HepG2 (cell line): Measurements from ENCODE around the gene OR2AJ1. TPM values are rescaled to one million over a fixed set of nuclear protein-coding genes. Genes with fewer than 3 reads are reported as not detected.

Source experiments
- ATAC-seq: fragments of 200-7000 bp; cut with Tn5 transposase; 3 replicates; pipeline ENCODE4 v1.9.1; 2020; ENCODE audit warnings: mild to moderate bottlenecking, moderate library complexity
- BruUV-seq: library from RNA; stranded (reverse); fragments of 400-500 nt; replicated peaks from 2 replicates; lab custom pipeline; 2021; lab: Mats Ljungman, UMichigan
- CTCF ChIA-PET: fragments of 300-600 bp; formaldehyde crosslinking; extraction: SDS; loops from one replicate; lab custom pipeline; 2021; ENCODE audit warnings: low total read pairs, inconsistent platforms, low intra/inter-chr PET ratio; lab: Yijun Ruan, JAX
- POLR2A ChIA-PET: fragments of 350-600 bp; sonication (Branson Sonifier 250); formaldehyde crosslinking; loops from one replicate; lab custom pipeline; 2020; ENCODE audit warnings: antibody characterized with exemption, inconsistent platforms; lab: Yijun Ruan, JAX
- DNase-seq: peaks from one replicate; pipeline ENCODE4 v3.0.0-alpha.2; 2015; ENCODE audit warnings: low spot score
- FAIRE-seq: peaks from 3 replicates; lab custom pipeline; 2011; peaks lifted over from hg19 to GRCh38; lab: Jason Lieb, UNC
- H2AFZ ChIP-seq: one replicate; pipeline ENCODE4 v1.6.1; 2011; ENCODE audit warnings: low read length, inconsistent platforms
- H3K27ac ChIP-seq: fragments of 300-600 bp; 3 replicates; pipeline ENCODE4 v1.8.0; 2011; ENCODE audit warnings: mixed run types, mild to moderate bottlenecking, mixed read lengths, low read length, inconsistent platforms; ENCODE audit not compliant: insufficient read depth; ENCODE audit errors: extremely low read length
- H3K27me3 ChIP-seq, 2 experiments: fragments of 200-600 bp in 1 of 2; 2 replicates in 1 of 2; 3 replicates in 1 of 2; pipeline versions ENCODE4 v1.6.0 to v1.8.0; 2011; ENCODE audit warnings: low read length in 2 of 2, mild to moderate bottlenecking in 2 of 2, moderate library complexity in 2 of 2, inconsistent platforms in 1 of 2; ENCODE audit not compliant: insufficient read depth in 2 of 2, control insufficient read depth in 1 of 2
- H3K36me3 ChIP-seq, 2 experiments: fragments of 200-600 bp in 1 of 2; replicated peaks in 1 of 2; 2 replicates in 1 of 2; 3 replicates in 1 of 2; pipeline versions ENCODE4 v1.5.1 to v1.8.0; 2011; ENCODE audit warnings: low read length in 2 of 2, inconsistent platforms in 1 of 2; ENCODE audit not compliant: insufficient read depth in 2 of 2, control insufficient read depth in 1 of 2
- H3K4me1 ChIP-seq: 2 replicates; pipeline ENCODE4 v1.5.1; 2012; ENCODE audit warnings: low read length, inconsistent platforms; ENCODE audit not compliant: insufficient read depth
- H3K4me2 ChIP-seq: 2 replicates; pipeline ENCODE4 v1.6.0; 2011; ENCODE audit warnings: low read depth, low read length, inconsistent platforms
- H3K4me3 ChIP-seq, 3 experiments: fragments of 200-600 bp in 1 of 3; sonication (generic), shearing (Covaris generic) in 1 of 3; replicated peaks in 1 of 3; 2 replicates each; pipeline ENCODE4 v1.5.1; 2011 to 2016; ENCODE audit warnings: low read length in 3 of 3, inconsistent platforms in 2 of 3, low read depth in 2 of 3, mild to moderate bottlenecking in 2 of 3, control low read depth in 1 of 3, mixed read lengths in 1 of 3; ENCODE audit not compliant: insufficient read depth in 1 of 3
- H3K79me2 ChIP-seq: one replicate; pipeline ENCODE4 v1.6.1; 2011; ENCODE audit warnings: low read length, inconsistent platforms; ENCODE audit not compliant: insufficient read depth
- H3K9ac ChIP-seq: 2 replicates; pipeline ENCODE4 v1.6.0; 2011; ENCODE audit warnings: mild to moderate bottlenecking, low read depth, low read length, inconsistent platforms; ENCODE audit not compliant: insufficient read depth
- H3K9me3 ChIP-seq: 2 replicates; pipeline ENCODE4 v1.5.1; 2012; ENCODE audit warnings: mild to moderate bottlenecking, low read length
- H4K20me1 ChIP-seq: 2 replicates; pipeline ENCODE4 v1.6.0; 2011; ENCODE audit warnings: inconsistent platforms, mild to moderate bottlenecking, low read length, moderate library complexity; ENCODE audit not compliant: insufficient read depth
- HMGA1 ChIP-seq: sonication (generic); formaldehyde crosslinking; conservative IDR thresholded peaks from 2 replicates; pipeline ENCODE4 v1.4.0; 2020; ENCODE audit warnings: missing genetic modification reagents
- REPIN1 ChIP-seq: sonication (generic); formaldehyde crosslinking; IDR thresholded peaks from 2 replicates; pipeline ENCODE4 v1.8.0; 2022; ENCODE audit warnings: missing genetic modification reagents, low read depth, mild to moderate bottlenecking, borderline replicate concordance
- SRSF9 ChIP-seq: fragments of 200-400 bp; formaldehyde crosslinking; IDR thresholded peaks from 2 replicates; pipeline ENCODE4 v1.6.1; 2018; ENCODE audit warnings: borderline replicate concordance, mild to moderate bottlenecking, low read depth, low read length; ENCODE audit not compliant: insufficient read depth, poor library complexity, severe bottlenecking
- ZNF136 ChIP-seq: sonication (generic); formaldehyde crosslinking; IDR thresholded peaks from 2 replicates; pipeline ENCODE4 v1.8.1; 2022; ENCODE audit warnings: low read depth, mild to moderate bottlenecking, moderate library complexity, missing genetic modification reagents
- ZNF879 ChIP-seq: sonication (generic); formaldehyde crosslinking; IDR thresholded peaks from 2 replicates; pipeline ENCODE4 v1.8.1; 2023; ENCODE audit warnings: missing genetic modification reagents
- WGBS: methylation state at CpG from one replicate; pipeline ENCODE4 v1.1.6; 2017; ENCODE audit warnings: low lambda C conversion rate; 5-methylcytosine and 5-hydroxymethylcytosine counted together
- in situ Hi-C: cut with HindIII; loops from 2 replicates; pipeline ENCODE4 v1.10.0; 2017; ENCODE audit warnings: low pct_unique_long_range_greater_than_20kb; ENCODE audit not compliant: extremely low pct_ligation_motif_present
- intact Hi-C: fragments of 100-400 bp; cut with micrococcal nuclease; formaldehyde crosslinking; loops from one replicate; pipeline ENCODE4 v1.10.0; 2022; ENCODE audit not compliant: unreplicated experiment
- polyA plus RNA-seq, 8 experiments: library from polyadenylated mRNA; depleted of rRNA in 3 of 8; stranded (reverse) in 7 of 8; unstranded in 1 of 8; fragments of >200 nt; fragmentation: Illumina TruSeq in 4 of 8; extraction: Trizol in 4 of 8; gene quantifications; 2 replicates each; pipeline versions ENCODE4 v1.2.1 to v1.2.3, GENCODE V29; 2011 to 2016; ENCODE audit warnings: low read depth in 4 of 8, missing spikeins in 1 of 8, mixed read lengths in 1 of 8; ENCODE audit not compliant: insufficient read depth in 1 of 8
- total RNA-seq, 5 experiments: library from RNA; depleted of rRNA; stranded (reverse); fragments of >200 nt; fragmentation: Illumina TruSeq; extraction: Trizol; gene quantifications; 2 replicates each; pipeline ENCODE4 v1.2.3, GENCODE V29; 2016; ENCODE audit warnings: low read depth in 1 of 5
- TF ChIP-seq, protein P1 (sequence below): sonication (generic); formaldehyde crosslinking; IDR thresholded peaks from 2 replicates; pipeline ENCODE4 v1.4.0; 2020; ENCODE audit warnings: missing genetic modification reagents
- TF ChIP-seq, protein P2 (sequence below): sonication (generic); formaldehyde crosslinking; IDR thresholded peaks from 2 replicates; pipeline ENCODE4 v1.5.0; 2020; ENCODE audit warnings: missing genetic modification reagents

OR2AJ1 gene
- total and polyA plus RNA-seq, 2 of the 13 experiments (the other 11 are each of a cell fraction or from before 2014, with no cell fraction given): not detected

DNA sequence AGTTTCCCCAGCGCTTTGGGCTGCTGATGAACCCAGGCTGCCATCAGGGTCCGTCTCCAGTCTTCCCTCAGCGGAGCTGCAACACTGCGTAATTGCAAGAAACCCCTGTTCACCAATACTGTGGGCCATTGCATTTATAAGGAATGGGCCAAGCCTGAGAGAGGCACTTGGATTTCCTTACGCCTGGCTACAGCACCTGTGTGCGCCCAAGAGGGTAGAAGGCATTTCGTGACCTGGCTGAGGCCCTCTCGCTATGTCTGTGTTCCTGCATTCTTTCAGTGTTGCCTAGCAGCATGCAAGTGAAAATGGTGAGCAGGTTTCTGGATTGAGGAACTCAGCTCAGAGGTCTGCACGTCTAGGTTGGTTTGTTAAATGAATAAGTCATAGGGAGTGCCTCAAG is 41.3 kb upstream of the OR2AJ1 start:
- Histone ChIP-seq H3K9ac (no peak overlapping the region), H3K79me2 (no peaks in the 10 kb centered on the region), H2AFZ (no peak overlapping the region), H3K4me3 (no peak overlapping the region), H4K20me1 (no peaks in the 10 kb centered on the region), H3K27ac (no peak overlapping the region), H3K27me3 (no peaks in the 10 kb centered on the region), H3K4me2 (no peak overlapping the region), H3K36me3 (no peaks in the 10 kb centered on the region), H3K4me1 (no peaks in the 10 kb centered on the region)
- intact Hi-C loops (no loop called here), in situ Hi-C loops (no loop called here)
- CTCF ChIA-PET: no interaction called here
- BruUV-seq: no TSS peak
- 45% methylated on average over 4 of the region's 9 CpGs for WGBS
- POLR2A ChIA-PET: no interaction called here
- DNase-seq: no peak
- no peak for ATAC-seq
- FAIRE-seq: no peak
- TF ChIP-seq HMGA1 (CRISPR knock-in tag) (no peak), ZNF879 (CRISPR knock-in tag) (no peak), ZNF136 (CRISPR knock-in tag) (no peak), REPIN1 (no peak), SRSF9 (no peak)
- TF ChIP-seq, protein P1, sequence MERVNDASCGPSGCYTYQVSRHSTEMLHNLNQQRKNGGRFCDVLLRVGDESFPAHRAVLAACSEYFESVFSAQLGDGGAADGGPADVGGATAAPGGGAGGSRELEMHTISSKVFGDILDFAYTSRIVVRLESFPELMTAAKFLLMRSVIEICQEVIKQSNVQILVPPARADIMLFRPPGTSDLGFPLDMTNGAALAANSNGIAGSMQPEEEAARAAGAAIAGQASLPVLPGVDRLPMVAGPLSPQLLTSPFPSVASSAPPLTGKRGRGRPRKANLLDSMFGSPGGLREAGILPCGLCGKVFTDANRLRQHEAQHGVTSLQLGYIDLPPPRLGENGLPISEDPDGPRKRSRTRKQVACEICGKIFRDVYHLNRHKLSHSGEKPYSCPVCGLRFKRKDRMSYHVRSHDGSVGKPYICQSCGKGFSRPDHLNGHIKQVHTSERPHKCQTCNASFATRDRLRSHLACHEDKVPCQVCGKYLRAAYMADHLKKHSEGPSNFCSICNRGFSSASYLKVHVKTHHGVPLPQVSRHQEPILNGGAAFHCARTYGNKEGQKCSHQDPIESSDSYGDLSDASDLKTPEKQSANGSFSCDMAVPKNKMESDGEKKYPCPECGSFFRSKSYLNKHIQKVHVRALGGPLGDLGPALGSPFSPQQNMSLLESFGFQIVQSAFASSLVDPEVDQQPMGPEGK (CRISPR knock-in tag): no peak
- TF ChIP-seq, protein P2, sequence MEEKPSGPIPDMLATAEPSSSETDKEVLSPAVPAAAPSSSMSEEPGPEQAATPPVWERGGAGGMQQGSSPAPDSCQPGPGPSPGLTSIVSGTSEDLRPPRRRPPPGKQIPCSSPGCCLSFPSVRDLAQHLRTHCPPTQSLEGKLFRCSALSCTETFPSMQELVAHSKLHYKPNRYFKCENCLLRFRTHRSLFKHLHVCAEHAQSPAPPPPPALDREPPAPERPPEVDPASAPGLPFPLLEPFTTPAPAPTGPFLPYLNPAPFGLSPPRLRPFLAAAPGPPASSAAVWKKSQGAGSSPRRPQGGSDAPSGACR (CRISPR knock-in tag): no peak
- TF ChIP-seq, all 625 proteins: peak for 0
- no peaks in the 10 kb centered on the region for H3K9me3 ChIP-seq
